Upper lobe of right lung (tissue), 1 donor: ENCODE data around the gene INHBE. TPM values are rescaled to one million over a fixed set of nuclear protein-coding genes. Genes with fewer than 3 reads are reported as not detected.

Experiments
- ATAC-seq: fragments of 200-7000 bp; cut with Tn5 transposase; one replicate; pipeline ENCODE4 v1.9.1; 2020; ENCODE audit warnings: mild to moderate bottlenecking, moderate library complexity
- DNase-seq: peaks from one replicate; pipeline ENCODE4 v3.0.0-alpha.2; 2020
- H3K27ac ChIP-seq: fragments of 200-600 bp; one replicate; pipeline ENCODE4 v1.8.0; 2022
- H3K27me3 ChIP-seq: fragments of 200-600 bp; one replicate; pipeline ENCODE4 v1.8.0; 2022; ENCODE audit warnings: mild to moderate bottlenecking
- H3K36me3 ChIP-seq: fragments of 200-600 bp; one replicate; pipeline ENCODE4 v1.8.0; 2022
- H3K4me1 ChIP-seq: fragments of 200-600 bp; one replicate; pipeline ENCODE4 v1.8.0; 2022
- H3K4me3 ChIP-seq: fragments of 200-600 bp; one replicate; pipeline ENCODE4 v1.8.0; 2022; ENCODE audit warnings: mild to moderate bottlenecking
- H3K9me3 ChIP-seq: fragments of 200-600 bp; one replicate; pipeline ENCODE4 v1.8.0; 2022
- intact Hi-C: fragments of 100-400 bp; cut with DNase I; formaldehyde crosslinking; loops from one replicate; pipeline ENCODE4 v1.11.0; 2022
- total RNA-seq: library from RNA; stranded (reverse); fragmentation: NEBNext Ultra II Directional; extraction: Animal tissue kit (Norgen Biotek cat#: 25700); gene quantifications from one replicate; pipeline ENCODE4 v1.2.1, GENCODE V29; 2021
- TF ChIP-seq, protein P1 (sequence below): fragments of 200-600 bp; IDR thresholded peaks from one replicate; pipeline ENCODE4 v1.8.0; 2022; ENCODE audit warnings: antibody characterized with exemption
- donor health status: DM: no; HTN: yes; CAD: no; lungs with severe emphysema.

The INHBE gene
- total RNA-seq, 1 donor from 2014 or later = not detected

DNA sequence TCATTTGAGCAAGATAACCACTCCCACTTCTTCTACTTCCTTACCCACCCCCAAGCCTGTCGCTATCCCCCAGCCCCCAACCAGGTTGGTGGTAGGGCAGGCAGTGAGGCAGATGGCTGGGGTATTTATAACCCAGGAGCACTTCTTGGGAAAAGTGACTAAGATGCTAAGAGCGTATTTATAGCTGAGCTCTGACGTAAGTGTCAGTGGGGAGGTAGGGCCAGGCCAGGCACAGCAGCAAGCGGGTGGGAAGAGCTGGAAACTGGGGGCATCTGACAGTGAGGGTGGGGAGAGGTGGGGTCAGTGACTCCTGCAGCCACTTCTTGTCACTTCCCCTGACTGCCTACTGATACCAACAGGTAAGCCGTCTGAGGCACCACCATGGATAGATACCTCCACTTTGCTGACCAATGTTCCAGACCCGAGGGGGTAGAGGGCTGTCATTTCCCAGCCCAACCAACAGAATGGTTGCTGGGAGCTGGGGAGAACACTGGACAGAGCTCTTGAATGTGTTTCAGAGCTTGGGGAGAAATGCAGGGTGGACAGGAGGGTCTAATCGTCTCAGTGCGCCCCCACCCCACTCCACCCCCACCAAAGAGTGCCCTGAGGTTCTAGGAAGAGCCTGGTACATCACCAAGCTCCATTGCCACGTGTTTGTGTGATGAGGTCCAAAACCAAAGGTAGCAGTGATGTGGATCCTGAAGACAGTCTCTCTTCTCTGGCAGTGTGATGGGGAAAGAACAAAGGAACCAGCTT, 2.7 kb upstream of the INHBE start:
- Histone ChIP-seq H3K27ac (no peak overlapping the region), H3K9me3 (no peaks in the 10 kb centered on the region), H3K4me3 (no peak overlapping the region), H3K4me1 (no peaks in the 10 kb centered on the region), H3K36me3 (no peaks in the 10 kb centered on the region), H3K27me3 (no peaks in the 10 kb centered on the region)
- TF ChIP-seq, protein P1, sequence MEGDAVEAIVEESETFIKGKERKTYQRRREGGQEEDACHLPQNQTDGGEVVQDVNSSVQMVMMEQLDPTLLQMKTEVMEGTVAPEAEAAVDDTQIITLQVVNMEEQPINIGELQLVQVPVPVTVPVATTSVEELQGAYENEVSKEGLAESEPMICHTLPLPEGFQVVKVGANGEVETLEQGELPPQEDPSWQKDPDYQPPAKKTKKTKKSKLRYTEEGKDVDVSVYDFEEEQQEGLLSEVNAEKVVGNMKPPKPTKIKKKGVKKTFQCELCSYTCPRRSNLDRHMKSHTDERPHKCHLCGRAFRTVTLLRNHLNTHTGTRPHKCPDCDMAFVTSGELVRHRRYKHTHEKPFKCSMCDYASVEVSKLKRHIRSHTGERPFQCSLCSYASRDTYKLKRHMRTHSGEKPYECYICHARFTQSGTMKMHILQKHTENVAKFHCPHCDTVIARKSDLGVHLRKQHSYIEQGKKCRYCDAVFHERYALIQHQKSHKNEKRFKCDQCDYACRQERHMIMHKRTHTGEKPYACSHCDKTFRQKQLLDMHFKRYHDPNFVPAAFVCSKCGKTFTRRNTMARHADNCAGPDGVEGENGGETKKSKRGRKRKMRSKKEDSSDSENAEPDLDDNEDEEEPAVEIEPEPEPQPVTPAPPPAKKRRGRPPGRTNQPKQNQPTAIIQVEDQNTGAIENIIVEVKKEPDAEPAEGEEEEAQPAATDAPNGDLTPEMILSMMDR = no peak
- DNase-seq (no peak), ATAC-seq (no peak)
- intact Hi-C loops = loop anchor here (5.0 to 10.0 kb wide), 2 partner anchors 145 to 188 kb away; no protein-coding TSS in a partner anchor

DNA sequence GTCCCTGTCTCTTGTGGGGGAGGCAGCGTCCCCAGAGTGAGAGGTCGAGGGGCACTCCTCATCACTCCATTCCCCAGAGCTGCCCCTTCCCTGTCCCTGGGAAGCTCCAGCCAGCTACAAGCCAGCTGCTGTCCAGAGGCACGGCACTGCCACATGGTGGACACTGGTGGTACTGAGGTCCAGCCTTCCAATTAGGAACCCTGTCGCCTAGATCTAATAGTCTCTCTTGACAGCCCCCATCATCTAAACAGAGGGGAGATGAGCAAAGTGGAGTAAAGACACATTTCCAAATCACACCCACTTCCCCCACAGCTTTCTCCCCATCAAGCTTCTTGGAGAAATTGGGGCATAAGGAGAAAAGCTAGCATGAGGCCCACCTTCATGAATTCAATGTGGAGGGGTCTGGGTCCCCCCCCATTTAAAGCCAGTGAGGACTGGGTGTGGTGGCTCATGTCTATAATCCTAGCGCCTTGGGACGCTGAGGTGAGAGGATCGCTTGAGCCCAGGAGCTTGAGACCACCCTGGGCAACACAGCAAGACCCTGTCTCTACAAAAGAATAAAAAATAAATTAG, 2.1 kb upstream of the INHBE start:
- DNase-seq (peak; percentile 85), ATAC-seq (peak; percentile 91)
- intact Hi-C loops = loop anchor here (5.0 to 10.0 kb wide), 2 partner anchors 146 to 188 kb away; no protein-coding TSS in a partner anchor
- TF ChIP-seq, protein P1 = peak; percentile 90
- no peak overlapping the region for H3K27ac ChIP-seq
- no peaks in the 10 kb centered on the region for H3K36me3 ChIP-seq
- H3K4me3 ChIP-seq = no peak overlapping the region
- H3K9me3 ChIP-seq = no peaks in the 10 kb centered on the region
- H3K4me1 ChIP-seq = no peaks in the 10 kb centered on the region
- no peaks in the 10 kb centered on the region for H3K27me3 ChIP-seq

DNA sequence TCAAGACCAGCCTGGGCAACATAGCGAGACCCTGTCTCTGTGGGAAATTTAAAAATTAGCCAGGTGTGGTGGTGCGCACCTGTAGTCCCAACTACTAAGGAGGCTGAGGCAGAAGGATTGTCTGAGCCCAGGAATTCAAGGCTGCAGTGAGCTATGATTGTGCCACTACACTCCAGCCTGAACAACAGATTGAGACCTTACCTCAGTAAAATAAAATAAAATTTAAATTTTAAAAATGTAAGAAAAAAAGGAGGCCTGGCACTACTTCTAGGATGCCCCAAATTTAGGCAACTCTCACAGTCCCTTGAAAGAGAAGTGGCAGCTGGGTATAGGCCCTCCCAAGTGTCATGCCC, 918 bp upstream of the INHBE start:
- TF ChIP-seq, protein P1 = no peak
- intact Hi-C loops = loop anchor here (5.0 to 10.0 kb wide), 2 partner anchors 147 to 189 kb away; no protein-coding TSS in a partner anchor

DNA sequence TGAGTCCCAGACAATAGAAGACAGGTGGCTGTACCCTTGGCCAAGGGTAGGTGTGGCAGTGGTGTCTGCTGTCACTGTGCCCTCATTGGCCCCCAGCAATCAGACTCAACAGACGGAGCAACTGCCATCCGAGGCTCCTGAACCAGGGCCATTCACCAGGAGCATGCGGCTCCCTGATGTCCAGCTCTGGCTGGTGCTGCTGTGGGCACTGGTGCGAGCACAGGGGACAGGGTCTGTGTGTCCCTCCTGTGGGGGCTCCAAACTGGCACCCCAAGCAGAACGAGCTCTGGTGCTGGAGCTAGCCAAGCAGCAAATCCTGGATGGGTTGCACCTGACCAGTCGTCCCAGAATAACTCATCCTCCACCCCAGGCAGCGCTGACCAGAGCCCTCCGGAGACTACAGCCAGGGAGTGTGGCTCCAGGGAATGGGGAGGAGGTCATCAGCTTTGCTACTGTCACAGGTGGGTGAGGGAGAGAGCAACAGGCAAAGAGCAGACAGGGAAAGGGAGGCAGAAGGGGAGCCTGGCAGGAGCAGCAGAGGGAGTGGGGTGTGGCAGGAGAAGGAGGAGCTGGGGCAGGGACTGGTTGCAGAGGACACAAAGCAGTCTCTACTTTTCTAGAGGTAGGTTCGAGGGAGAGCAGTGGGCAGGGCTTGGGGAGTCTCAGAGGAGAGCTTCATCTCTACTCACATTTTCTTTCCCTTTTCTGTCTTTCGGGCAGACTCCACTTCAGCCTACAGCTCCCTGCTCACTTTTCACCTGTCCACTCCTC, 452 bp downstream of the INHBE start:
- intact Hi-C loops = loop anchor here (10.0 kb wide), 1 partner anchor 191 kb away; no protein-coding TSS in a partner anchor
- ATAC-seq = no peak
- DNase-seq = no peak
- peaks cover 12% of the 10 kb centered on the region for H3K4me1 ChIP-seq
- TF ChIP-seq, protein P1 = no peak
- H3K27ac ChIP-seq = no peak overlapping the region
- H3K36me3 ChIP-seq = no peaks in the 10 kb centered on the region
- no peaks in the 10 kb centered on the region for H3K27me3 ChIP-seq
- H3K9me3 ChIP-seq = no peaks in the 10 kb centered on the region
- no peak overlapping the region for H3K4me3 ChIP-seq

More for the DNA sequence above, 918 bp upstream of the INHBE start:
- no peak overlapping the region for H3K27ac ChIP-seq
- DNase-seq (no peak), ATAC-seq (no peak)
- H3K36me3 ChIP-seq = no peaks in the 10 kb centered on the region
- peaks cover 6% of the 10 kb centered on the region for H3K4me1 ChIP-seq
- no peaks in the 10 kb centered on the region for H3K27me3 ChIP-seq
- no peak overlapping the region for H3K4me3 ChIP-seq
- H3K9me3 ChIP-seq = no peaks in the 10 kb centered on the region

DNA sequence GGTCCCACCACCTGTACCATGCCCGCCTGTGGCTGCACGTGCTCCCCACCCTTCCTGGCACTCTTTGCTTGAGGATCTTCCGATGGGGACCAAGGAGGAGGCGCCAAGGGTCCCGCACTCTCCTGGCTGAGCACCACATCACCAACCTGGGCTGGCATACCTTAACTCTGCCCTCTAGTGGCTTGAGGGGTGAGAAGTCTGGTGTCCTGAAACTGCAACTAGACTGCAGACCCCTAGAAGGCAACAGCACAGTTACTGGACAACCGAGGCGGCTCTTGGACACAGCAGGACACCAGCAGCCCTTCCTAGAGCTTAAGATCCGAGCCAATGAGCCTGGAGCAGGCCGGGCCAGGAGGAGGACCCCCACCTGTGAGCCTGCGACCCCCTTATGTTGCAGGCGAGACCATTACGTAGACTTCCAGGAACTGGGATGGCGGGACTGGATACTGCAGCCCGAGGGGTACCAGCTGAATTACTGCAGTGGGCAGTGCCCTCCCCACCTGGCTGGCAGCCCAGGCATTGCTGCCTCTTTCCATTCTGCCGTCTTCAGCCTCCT, 1.1 kb downstream of the INHBE start:
- Histone ChIP-seq H3K27ac (no peak overlapping the region), H3K4me1 (peaks cover 18% of the 10 kb centered on the region), H3K36me3 (no peaks in the 10 kb centered on the region), H3K27me3 (peaks cover 4% of the 10 kb centered on the region), H3K4me3 (no peak overlapping the region), H3K9me3 (no peaks in the 10 kb centered on the region)
- TF ChIP-seq, protein P1 = peak; percentile 44
- peak; percentile 7 for ATAC-seq
- intact Hi-C loops = loop anchor here (10.0 kb wide), 1 partner anchor 191 kb away; no protein-coding TSS in a partner anchor
- no peak for DNase-seq
